ENCODE measurements around the gene AFF3.
"Not testable (repeated sequence)": the region's sequence is repeated elsewhere in the genome, so short reads cannot be mapped to it uniquely, and the experiment has no call there.

AFF3 gene

DNA sequence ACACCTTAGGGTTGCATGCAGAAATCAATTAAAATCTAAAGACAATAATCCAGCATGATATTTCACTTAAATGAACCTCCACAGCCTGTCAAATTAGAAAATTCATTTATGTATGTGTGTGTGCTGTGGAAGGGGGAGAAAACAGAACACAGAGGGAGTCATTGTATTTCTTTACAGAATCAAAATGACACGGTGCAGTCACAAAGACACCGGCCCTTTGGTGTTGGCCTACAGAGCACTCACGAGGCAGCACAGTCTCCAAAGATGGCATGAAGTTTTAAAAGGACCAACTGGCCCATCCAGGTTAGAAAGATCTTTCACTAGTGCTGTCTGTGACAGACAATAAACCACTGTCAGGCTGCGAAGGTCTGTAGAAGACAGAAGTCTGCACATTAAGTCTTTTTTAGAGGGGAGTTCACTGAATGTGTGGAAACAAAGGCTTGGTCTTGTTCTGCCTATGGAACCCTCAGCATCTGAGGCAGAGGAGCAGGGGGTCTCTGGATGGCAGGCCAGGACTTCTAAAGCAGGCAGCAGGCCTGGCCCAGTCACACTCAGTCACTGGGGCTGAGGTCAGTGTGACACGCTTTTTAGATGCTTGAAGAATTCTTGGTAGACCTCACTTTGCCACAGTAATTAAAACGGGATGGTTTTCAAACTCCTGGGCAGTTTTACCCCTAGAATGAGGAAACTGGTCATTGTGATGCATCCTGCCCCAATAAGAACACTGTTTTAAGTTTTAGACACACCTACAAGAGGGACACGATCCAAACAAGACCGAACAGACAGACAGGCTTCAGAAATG is 184.9 kb downstream of the AFF3 start:
- no peak for DNase-seq

DNA sequence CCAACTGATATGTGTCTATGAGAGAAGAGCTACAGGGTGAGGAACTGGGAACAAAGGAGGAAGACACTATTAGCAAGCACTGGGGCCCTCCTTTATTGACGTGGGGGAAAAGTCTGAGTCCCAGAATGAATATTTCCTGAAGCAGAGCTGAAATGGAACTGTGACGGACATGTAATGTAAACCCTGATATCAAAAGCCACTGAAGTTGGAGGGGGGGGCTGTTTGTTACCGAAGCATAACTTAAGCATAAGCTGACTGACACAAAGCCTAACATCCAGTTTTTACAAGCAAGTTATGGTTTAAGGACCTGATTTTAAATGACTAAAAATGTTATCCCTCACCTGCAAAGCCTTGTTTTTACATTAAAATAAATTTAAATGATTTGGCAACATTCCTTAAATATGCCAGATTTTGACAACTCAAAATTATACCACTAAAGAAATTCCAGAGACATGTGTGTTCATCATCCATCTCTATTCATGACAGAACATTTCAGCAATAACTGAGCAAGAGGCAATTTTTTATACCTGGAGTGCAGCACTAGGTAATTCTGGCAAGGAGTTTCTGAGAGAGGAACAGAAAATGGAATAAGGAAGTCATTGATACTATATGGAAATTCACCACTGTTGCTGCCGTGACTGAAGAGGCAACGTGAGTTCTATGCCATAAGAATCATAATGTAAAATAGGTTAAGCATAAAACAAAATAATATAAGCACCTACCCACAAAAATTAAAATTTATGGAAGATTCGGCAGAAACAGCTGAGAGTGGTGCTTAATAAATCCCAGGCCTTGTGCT is 186.0 kb downstream of the AFF3 start:
- no peak for DNase-seq

DNA sequence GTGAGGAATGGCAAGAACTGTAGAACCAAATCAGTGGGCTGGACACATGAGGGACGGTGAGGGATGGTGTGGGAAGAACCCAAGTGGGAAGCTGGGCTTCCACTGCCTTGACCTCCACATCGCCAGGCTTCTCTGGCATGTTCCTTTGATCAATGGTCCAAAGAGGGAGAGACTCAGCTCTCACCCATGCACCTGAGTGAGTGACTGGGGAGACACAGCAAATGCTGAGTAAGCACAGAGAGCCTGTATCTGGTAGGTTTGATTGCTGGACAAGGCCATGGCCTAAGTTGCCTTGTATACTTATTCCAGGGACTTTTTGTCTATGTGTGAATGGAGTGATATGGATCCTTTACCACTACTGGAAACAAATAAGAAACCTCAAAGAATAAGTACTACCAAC is 188.6 kb downstream of the AFF3 start:
- DNase-seq = no peak

DNA sequence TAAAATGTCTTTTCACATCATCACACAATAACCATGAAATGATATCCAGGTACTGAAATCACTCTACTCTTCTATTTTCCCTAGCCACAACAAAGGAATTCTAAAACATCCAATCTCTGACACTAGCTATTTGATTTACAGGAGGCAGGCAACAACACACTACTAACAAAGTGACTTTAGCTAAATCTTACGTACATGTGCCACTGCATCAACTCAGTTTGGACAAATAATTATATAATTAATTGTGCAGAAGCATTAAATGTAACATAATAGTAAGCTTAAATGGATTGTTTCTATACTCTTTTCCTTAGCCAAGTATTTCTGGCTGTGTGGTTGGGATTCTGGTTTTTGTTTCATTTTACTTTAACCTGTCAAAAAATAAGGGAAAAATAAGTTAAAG is 192.4 kb downstream of the AFF3 start:
- no peak for DNase-seq

DNA sequence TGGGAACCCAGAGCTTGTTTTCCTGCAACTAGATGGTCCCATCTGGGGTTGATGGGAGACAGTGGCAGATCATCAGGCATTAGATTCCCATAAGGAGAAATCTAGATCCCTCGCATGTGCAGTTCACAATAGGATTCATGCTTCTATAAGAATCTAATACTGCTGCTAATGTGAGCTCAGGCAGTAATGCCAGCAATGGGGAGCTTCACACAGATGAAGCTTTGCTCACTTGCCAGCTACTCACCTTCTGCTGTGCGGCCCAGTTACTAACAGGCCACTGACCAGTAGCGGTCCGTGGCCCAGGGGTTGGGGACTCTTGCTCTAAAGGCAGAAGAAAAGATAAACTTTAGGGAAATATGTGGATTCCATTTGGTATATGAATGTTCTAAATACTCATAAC is 192.9 kb downstream of the AFF3 start:
- no peak for DNase-seq

DNA sequence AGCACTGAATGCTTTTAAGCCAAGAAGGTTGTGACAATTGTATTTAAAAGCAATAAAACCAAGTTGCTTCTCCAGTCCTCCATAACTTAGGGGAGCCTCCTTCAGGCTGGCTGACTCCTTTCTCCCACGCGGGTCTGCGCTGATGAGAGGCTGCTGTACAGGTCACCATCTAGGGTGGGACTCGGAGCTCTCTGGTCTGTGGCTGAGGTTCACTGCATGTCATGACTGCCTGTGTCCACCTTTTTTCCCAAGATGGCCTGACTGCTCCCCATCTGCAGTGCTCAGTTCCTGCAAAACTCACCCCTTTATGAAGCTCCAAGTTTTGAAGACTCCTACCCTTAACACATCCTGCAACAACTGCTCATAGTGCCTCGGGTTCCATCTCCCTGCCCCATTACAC is 194.4 kb downstream of the AFF3 start:
- DNase-seq = no peak

DNA sequence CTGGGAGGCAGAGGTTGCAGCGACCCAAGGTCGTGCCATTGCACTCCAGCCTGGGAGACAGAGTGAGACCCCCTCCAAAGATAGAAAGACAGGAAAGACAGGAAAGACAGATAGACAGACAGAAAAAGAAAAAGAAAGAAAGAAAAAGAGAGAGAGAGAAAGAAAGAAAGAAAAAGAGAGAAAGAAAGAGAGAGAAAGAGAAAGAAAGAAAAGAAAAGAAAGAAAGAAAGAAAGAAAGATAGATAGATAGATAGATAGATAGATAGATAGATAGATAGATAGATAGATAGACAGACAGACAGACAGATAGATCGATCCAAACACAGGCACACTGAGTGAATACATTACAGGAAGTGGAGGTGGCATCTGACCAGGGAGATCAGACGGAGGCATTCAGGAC is 195.0 kb downstream of the AFF3 start:
- DNase-seq = not testable (repeated sequence)

DNA sequence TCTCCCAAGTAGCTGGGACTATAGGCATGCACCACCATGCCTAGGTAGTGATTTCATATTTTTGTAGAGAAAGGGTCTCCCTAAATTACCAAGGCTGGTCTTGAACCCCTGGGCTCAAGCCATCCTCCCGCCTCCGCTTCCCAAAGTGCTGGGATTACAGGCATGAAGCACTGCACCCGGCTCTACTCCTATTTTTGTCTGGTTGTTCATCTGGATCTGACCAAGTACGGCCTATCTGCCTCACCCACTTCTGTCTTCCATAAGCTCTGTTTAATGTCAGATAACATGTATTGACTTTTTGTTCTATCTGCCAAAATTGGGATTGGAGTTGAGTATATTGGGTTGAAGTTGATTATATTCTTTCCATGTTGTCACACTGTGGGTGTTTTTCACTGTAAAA is 198.4 kb downstream of the AFF3 start:
- DNase-seq = no peak

DNA sequence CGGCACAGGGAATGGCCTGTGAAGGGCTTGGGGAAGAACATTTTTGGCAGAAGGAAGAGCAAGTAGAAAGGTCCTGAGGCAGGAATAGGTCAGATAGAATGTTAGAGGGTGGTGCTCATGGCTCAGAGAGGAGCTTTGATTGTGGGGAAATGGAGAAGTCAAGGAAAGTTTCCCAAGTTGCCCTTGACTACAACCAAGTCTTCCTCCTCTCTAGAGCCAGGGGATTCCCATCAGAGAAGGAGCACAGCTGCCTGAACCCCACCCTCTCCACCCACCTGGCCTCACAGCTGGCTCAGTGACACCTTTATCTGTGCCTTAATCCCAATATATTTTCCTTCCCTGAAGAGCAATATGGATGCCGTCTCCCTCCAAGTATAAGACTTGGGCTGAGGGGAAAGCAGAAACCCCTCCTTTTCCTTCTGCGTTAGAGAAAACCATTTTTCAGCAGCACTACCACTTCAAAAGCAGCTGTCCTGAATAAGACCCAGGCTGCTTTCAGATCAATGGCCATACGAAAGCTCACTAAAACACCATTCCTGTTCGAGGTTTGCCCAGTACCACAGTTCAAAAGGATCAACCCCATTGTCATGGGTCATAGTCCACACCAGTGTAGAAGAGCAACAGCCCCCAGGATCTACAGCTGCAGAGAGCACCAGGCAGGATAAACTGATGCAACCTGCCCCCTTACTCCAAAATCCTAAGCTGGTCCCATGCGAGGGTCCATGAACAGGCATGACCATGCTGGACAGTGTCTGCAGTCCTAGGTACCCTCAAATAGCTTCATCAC is 199.6 kb downstream of the AFF3 start:
- no peak for DNase-seq

DNA sequence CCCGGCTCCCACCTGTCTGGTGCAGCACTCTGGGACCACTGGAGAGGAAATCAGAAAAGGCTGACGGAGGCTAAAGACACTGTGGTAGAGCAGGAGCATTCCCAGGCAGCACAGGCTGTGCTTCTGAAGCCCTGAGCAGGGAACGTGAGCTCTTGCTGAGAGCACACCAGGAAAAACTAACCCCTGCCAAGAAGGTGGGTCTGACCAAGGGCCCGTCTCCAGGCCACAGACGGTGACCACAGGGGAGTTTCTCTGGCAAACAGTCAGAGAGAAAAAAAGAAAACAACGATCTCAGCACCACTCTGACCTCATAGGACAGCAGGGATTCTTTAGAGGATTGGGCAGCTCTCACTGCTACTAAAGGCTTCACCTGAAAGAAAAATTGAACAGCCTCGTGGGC is 201.4 kb downstream of the AFF3 start:
- no peak for DNase-seq

DNA sequence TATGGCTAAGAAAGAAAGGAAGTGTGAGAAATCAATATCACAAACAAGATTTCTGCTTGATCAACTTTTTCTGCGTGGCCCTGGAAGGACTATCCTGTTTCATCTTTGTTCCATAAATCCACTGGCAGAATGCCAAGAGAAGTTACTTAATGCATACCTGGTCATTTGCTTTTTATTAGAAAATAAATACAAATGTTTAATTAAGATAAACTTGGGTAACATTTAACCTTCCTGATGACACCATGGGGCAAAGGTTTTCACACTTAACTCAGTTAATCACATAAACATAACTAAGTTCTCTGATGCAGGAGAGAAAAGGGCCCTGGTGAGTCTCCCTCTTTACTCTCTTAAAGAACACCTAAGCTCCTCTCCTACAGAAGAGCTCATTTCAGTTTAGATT is 203.3 kb downstream of the AFF3 start:
- no peak for DNase-seq

DNA sequence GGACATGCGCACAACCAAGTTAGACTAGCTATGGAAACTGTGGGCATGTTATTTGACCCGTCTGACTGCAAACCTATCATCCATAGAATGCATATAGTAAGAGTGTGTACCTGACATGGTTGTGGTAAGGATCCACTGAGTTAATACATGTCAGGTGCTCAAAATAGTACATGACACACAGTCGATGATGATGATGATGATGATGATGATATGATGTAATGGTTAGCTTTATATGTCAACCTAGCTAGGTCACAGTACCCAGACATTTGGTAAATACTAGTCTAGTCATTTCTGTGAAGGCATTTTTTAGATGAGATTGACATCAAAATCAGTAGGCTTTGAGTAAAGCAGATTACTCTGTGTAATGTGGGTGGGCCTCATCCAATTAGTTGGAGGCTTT is 204.1 kb downstream of the AFF3 start:
- DNase-seq = no peak

DNA sequence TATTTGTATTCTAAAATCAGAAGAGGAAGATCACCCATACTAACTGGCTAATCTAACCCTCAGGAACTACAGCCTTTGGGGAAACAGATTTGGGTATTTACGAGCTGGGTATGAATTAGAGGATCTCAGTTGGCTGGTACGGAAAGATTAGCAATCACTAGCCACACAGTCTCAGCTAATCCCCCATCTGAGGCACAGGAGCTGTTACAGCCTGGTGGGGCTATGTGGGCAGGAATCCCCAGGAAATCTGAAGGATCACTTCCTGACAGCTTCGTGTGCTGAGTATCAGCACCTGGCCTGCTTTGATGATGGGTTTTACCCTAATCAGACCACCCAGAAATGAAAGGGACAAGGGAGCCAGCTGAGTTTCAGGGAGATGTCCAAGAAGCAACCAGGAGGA is 206.3 kb downstream of the AFF3 start:
- DNase-seq = no peak

DNA sequence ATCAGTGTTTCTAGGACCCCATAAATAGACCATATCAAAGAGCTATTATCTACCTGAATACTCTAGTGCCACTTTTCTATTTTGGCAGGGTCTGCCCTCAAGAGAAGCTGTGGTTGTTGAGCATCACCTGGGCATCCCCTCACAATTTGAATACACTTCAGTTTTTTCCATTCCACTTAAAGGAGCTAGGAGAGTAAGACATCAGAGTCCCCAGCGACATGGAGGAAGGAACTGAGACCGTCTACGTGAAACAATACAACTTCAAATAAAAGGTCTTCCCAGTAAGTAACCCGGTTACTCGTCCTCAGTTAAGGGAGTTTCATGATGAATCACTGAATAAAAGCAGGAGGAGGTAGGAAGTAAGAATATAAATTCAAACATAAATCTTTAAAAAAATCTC is 206.7 kb downstream of the AFF3 start:
- no peak for DNase-seq

DNA sequence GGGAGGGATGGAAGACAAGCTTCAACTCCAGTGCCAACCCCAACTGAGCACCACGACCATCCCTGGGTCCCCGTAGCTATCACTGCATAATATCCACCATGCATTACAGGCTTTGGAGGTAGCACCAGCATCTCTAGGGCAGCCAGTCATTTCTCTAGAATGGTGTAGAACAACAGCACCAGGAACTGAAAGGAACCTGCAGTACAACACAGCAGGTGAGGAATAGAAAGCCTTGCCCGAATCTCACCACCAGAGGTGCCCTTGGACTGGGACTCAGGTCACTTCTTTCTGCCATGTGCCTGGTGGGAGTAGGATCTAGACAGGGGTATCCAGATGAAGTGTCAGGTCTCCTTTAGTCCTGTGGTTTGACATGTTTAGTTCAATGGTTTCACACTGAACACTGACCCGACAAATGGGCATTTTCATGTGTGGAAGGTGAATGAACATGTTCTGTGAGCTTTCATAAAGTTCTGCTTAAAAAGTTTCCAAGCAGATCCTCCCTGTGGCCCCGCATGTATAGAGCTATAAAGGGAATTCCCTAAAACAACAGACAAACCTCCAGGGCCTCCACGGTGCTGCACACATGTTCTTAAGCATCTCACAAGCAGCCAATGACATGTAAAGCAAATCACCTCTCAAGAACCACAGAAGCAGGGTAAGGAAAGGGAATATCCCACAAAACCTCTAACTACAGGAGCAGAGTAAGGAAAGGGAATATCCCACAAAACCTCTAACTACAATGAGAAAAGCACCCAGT is 208.3 kb downstream of the AFF3 start:
- DNase-seq = no peak

DNA sequence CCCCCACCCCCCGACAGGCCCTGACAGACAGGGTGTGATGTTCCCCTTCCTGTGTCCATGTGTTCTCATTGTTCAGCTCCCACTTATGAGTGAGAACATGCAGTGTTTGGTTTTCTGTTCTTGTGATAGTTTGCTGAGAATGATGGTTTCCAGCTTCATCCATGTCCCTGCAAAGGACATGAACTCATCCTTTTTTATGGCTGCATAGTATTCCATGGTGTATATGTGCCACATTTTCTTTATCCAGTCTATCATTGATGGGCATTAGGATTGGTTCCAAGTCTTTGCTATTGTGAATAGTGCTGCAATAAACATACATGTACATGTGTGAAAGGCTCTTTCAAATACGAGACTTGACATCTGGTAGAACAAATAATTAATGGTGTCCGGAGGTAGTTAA is 208.9 kb downstream of the AFF3 start:
- DNase-seq = not testable (repeated sequence)

DNA sequence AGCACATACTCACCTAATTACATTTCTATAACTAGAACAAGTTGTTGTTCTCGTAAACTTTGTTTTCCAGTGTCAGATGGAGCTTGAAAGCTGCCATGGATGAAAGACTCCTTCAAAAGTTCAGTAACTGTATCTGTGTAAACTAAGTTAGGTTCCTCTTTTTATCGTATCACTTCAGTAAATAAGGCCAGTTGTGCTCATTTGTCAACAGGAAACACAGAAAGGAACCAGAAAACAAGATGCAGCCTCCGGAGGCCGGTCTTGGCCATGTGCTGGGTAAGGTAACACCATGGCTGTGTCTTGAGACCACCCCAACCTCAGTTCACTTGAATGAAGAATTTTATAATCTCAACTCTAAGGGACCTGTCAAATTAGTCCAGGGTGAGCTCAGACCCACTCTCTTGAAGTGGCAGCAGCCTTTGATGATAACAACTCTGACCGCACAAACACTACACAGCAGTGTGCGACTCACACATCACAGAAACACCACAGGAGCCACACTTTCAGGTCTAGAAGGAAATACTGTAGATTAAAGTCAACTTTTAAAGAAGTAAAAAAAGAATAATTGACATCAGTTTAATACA is 213.8 kb downstream of the AFF3 start:
- no peak for DNase-seq

DNA sequence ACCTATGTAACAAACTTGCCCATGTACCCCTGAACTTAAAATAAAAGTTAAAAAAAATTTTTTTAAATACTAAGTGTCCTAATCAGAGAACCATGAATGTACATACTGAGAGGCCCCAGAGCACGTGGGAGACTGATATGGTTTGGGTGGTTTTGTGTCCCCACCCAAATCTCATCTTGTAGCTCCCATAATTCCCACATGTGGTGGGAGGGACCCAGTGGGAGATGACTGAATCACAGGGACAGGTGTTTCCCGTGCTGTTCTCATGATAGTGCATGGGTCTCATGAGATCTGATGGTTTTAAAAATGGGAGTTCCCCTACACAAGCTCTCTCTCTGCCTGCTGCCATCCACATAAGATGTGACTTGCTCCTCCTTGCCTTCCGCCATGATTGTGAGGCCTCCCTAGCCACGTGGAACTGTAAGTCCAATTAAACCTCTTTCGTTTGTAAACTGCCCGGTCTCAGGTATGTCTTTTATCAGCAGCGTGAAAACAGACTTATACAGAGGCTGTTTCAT is 214.6 kb downstream of the AFF3 start:
- not testable (repeated sequence) for DNase-seq

DNA sequence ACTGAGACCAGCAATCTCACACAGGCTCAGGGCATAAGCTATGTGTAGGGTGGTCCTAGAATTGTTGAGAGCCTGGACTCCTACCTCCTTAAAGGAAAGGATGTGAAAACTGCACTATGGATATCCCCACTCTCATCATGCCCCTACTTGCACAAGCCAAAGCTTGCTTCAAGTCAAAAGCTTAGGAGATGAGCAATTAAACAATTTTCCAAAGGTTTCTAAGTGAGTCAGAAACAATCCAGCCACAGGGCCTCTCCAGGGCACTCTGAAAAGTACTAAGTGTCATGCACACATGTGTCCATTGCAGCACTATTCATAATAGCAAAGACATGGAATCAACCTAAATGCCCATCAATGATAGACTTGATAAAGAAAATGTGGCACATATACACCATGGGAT is 215.4 kb downstream of the AFF3 start:
- no peak for DNase-seq

DNA sequence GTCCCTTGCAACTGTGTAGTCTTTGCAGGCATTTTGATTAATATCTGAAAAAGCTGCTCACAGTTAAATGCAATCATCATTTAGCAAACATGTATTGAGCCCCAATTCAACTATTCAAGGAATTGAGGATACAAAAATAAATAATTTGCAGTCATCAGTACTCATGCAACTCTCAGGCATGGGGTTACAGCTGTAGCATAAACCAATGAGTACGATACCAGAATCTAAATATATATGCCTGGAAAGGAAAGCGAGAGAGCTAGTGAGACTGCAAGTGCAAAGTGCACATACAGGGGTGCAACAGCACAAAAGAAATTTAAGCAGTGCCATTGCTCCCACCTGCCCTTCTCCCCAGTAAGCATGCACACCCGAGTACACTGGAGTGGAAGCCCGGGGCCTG is 216.4 kb downstream of the AFF3 start:
- no peak for DNase-seq

DNA sequence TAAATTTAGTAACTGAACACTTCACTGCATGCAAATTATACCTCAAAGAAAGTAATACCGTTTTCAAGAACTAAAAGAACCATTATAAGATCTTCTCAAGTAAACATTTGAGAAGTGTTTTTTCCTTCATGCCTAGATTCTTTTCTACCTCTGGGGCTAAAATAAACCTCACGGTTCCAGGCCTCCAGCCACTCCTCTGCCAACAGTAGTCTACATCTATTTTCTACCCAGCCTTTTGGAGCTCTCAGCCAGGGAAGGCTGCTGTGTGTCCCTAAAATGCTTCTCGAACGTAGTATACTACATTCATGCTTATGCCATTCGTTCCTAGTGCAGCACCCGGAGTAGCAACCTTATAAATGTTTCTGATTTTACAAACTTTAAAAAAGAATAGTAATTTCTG is 219.7 kb downstream of the AFF3 start:
- no peak for DNase-seq

DNA sequence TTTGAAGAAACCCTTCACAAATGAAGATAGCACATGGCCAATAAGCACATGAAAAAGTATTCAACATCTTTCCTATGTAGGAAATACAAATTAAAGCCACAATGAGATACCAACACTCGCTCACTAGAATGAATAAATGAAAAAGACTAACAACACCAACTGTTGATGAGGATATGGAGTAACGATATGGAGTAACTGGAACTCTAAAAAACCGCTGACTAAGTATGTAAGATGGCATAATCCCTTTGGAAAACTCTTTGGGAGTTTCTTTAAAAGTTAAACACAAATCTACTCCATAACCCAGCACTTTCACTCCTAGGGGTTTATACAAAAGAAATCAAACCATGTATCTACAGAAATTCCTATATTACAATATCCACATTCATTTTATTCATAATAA is 220.5 kb downstream of the AFF3 start:
- DNase-seq = no peak
